Head of caudate nucleus (tissue), 42 donors: ENCODE results near the gene SMYD4.
"Not testable (repeated sequence)": the region's sequence is repeated elsewhere in the genome, so short reads cannot be mapped to it uniquely, and the experiment has no call there.

ENCODE experiments used
- DNase-seq, 42 donors: peaks; one replicate each; pipeline versions ENCODE4 v3.0.0 to v3.0.0-alpha.2; 2020 to 2021; ENCODE audit warnings: mixed read lengths in 7 of 42
- intact Hi-C: fragments of 100-400 bp; cut with DNase I; formaldehyde crosslinking; loops from one replicate; pipeline ENCODE4 v1.15.0; 2022

Gene SMYD4

GRCh38 chr17:1834380-1835149 is 4.9 kb upstream of the SMYD4 start:
- intact Hi-C loops, result loop anchor here (5.0 kb wide), 1 partner anchor 112 kb away; the partner anchor contains the start of gene WDR81

GRCh38 chr17:1830288-1830687 is 586 bp upstream of the SMYD4 start:
- DNase-seq, result peak in 4 of 42 donors; percentile 3 to 36 (median 8)
- intact Hi-C loops, result loop anchor here (5.0 kb wide), 1 partner anchor 108 kb away; the partner anchor contains the start of gene WDR81

More at GRCh38 chr17:1834380-1835149, 4.9 kb upstream of the SMYD4 start:
- no peak for DNase-seq

GRCh38 chr17:1829216-1829591 is 498 bp downstream of the SMYD4 start:
- intact Hi-C loops, result no loop called here

GRCh38 chr17:1820528-1821252 is 9.0 kb downstream of the SMYD4 start:
- DNase-seq, result no peak
- intact Hi-C loops, result no loop called here

More at GRCh38 chr17:1829216-1829591, 498 bp downstream of the SMYD4 start:
- DNase-seq, result peak in 16 of 42 donors; percentile 5 to 45 (median 18)

GRCh38 chr17:1813088-1813487 is 16.6 kb downstream of the SMYD4 start:
- no peak for DNase-seq
- intact Hi-C loops, result no loop called here

GRCh38 chr17:1810450-1811103 is 19.1 kb downstream of the SMYD4 start:
- no peak for DNase-seq

GRCh38 chr17:1809815-1810214 is 19.9 kb downstream of the SMYD4 start:
- DNase-seq, intact Hi-C loops: not testable (repeated sequence)

More at GRCh38 chr17:1810450-1811103, 19.1 kb downstream of the SMYD4 start:
- intact Hi-C loops, result no loop called here

- intact Hi-C loops, result no loop called here
- no peak for DNase-seq
Observed at GRCh38 chr17:1808644-1809043, 21.1 kb downstream of the SMYD4 start.

GRCh38 chr17:1807890-1808289 is 21.8 kb downstream of the SMYD4 start:
- DNase-seq, result no peak
- intact Hi-C loops, result no loop called here

- intact Hi-C loops, result no loop called here
- no peak for DNase-seq
Observed at GRCh38 chr17:1803280-1803679, 26.4 kb downstream of the SMYD4 start.

- DNase-seq, result no peak
- intact Hi-C loops, result no loop called here
Observed at GRCh38 chr17:1802429-1802828, 27.3 kb downstream of the SMYD4 start.

GRCh38 chr17:1800712-1801111 is 29.0 kb downstream of the SMYD4 start:
- no peak for DNase-seq
- intact Hi-C loops, result no loop called here

- intact Hi-C loops, result no loop called here
- DNase-seq, result no peak
Observed at GRCh38 chr17:1800240-1800639, 29.5 kb downstream of the SMYD4 start.

- DNase-seq, intact Hi-C loops: not testable (repeated sequence)
Observed at GRCh38 chr17:1797846-1798245, 31.9 kb downstream of the SMYD4 start.

GRCh38 chr17:1797323-1797722 is 32.4 kb downstream of the SMYD4 start:
- intact Hi-C loops, result no loop called here
- DNase-seq, result peak in 6 of 42 donors; percentile 11 to 53 (median 24)

GRCh38 chr17:1796800-1797199 is 32.9 kb downstream of the SMYD4 start:
- intact Hi-C loops, result no loop called here
- peak in 8 of 42 donors; percentile 3 to 47 (median 32) for DNase-seq

- intact Hi-C loops, result no loop called here
Observed at GRCh38 chr17:1793447-1793806, 36.3 kb downstream of the SMYD4 start.

GRCh38 chr17:1792495-1793446 is 36.9 kb downstream of the SMYD4 start:
- intact Hi-C loops, result no loop called here
- DNase-seq, result no peak

More at GRCh38 chr17:1793447-1793806, 36.3 kb downstream of the SMYD4 start:
- no peak for DNase-seq

GRCh38 chr17:1789936-1790335 is 39.8 kb downstream of the SMYD4 start:
- no peak for DNase-seq
- intact Hi-C loops, result no loop called here
